ENCODE results near the gene PABPN1. TPM values are rescaled to one million over a fixed set of nuclear protein-coding genes. Genes with fewer than 3 reads are reported as not detected.

PABPN1 gene
- polyA plus RNA-seq, 1 donor from 2014 or later = 431 TPM

GRCh38 chr14:23284654-23285529, 36.4 kb upstream of the PABPN1 start:
- Histone ChIP-seq H3F3A (ENCODE audit: insufficient read depth, low read length, poor library complexity, severe bottlenecking) (no peaks in the 10 kb centered on the region), H3K27me3 (ENCODE audit: insufficient read depth, low read depth, low read length) (no peaks in the 10 kb centered on the region), H4K20me1 (ENCODE audit: insufficient read depth) (no peaks in the 10 kb centered on the region), H3K4me2 (ENCODE audit: low read length) (peak overlapping the region; percentile 84), H3K9me2 (ENCODE audit: insufficient read depth, low read length) (no peaks in the 10 kb centered on the region), H2AFZ (ENCODE audit: low read depth, low read length) (peak overlapping the region; percentile 75), H3K36me3 (ENCODE audit: insufficient read depth, low read length) (no peaks in the 10 kb centered on the region), H3K9me3 (ENCODE audit: low read length) (no peaks in the 10 kb centered on the region), H3K4me3 (ENCODE audit: low read length) (peak overlapping the region; percentile 94), H3K79me2 (replicated peaks; ENCODE audit: insufficient read depth, low read length) (peaks cover 9% of the 10 kb centered on the region), H3K27ac (ENCODE audit: low read length) (no peak overlapping the region), H3K9ac (ENCODE audit: low read length) (peak overlapping the region; percentile 80)
- no peak for TF ChIP-seq SMC3 (conservative IDR thresholded peaks at IDR 0.05; ENCODE audit: poor library complexity)
- no peak for TF ChIP-seq MXI1 (conservative IDR thresholded peaks at IDR 0.05; ENCODE audit: poor library complexity, severe bottlenecking)
- no peak for TF ChIP-seq POLR2AphosphoS5 (IDR thresholded peaks at IDR 0.05)
- TF ChIP-seq CTCF (IDR thresholded peaks at IDR 0.05; ENCODE audit: poor library complexity, severe bottlenecking) = no peak
- no peak for TF ChIP-seq EP300 (conservative IDR thresholded peaks at IDR 0.05; ENCODE audit: poor library complexity, severe bottlenecking)
- TF ChIP-seq RAD21 (conservative IDR thresholded peaks at IDR 0.05) = no peak
- no peak for TF ChIP-seq EZH2 (IDR thresholded peaks at IDR 0.05; ENCODE audit: borderline replicate concordance, insufficient read depth, low read length, poor library complexity, severe bottlenecking)
- no peak for TF ChIP-seq TAF1 (IDR thresholded peaks at IDR 0.05; ENCODE audit: low read depth)
- TF ChIP-seq REST (IDR thresholded peaks at IDR 0.05; ENCODE audit: borderline replicate concordance) = no peak

GRCh38 chr14:23285530-23286019, 35.7 kb upstream of the PABPN1 start:
- peak overlapping the region; percentile 80 for H3K9ac ChIP-seq (ENCODE audit: low read length)
- peak overlapping the region; percentile 84 for H3K4me2 ChIP-seq (ENCODE audit: low read length)
- peaks cover 9% of the 10 kb centered on the region for H3K79me2 ChIP-seq (replicated peaks; ENCODE audit: insufficient read depth, low read length)
- H3K27ac ChIP-seq (ENCODE audit: low read length) = peak overlapping the region; percentile 51
- no peaks in the 10 kb centered on the region for H3K9me2 ChIP-seq (ENCODE audit: insufficient read depth, low read length)
- peak overlapping the region; percentile 75 for H2AFZ ChIP-seq (ENCODE audit: low read depth, low read length)
- no peaks in the 10 kb centered on the region for H3K9me3 ChIP-seq (ENCODE audit: low read length)
- H3K36me3 ChIP-seq (ENCODE audit: insufficient read depth, low read length) = no peaks in the 10 kb centered on the region
- peak overlapping the region; percentile 94 for H3K4me3 ChIP-seq (ENCODE audit: low read length)
- H4K20me1 ChIP-seq (ENCODE audit: insufficient read depth) = no peaks in the 10 kb centered on the region
- TF ChIP-seq REST (IDR thresholded peaks at IDR 0.05; ENCODE audit: borderline replicate concordance) = no peak
- no peak for TF ChIP-seq SMC3 (conservative IDR thresholded peaks at IDR 0.05; ENCODE audit: poor library complexity)
- TF ChIP-seq CTCF (IDR thresholded peaks at IDR 0.05; ENCODE audit: poor library complexity, severe bottlenecking) = no peak
- no peak for TF ChIP-seq TAF1 (IDR thresholded peaks at IDR 0.05; ENCODE audit: low read depth)
- no peak for TF ChIP-seq MXI1 (conservative IDR thresholded peaks at IDR 0.05; ENCODE audit: poor library complexity, severe bottlenecking)
- no peak for TF ChIP-seq EP300 (conservative IDR thresholded peaks at IDR 0.05; ENCODE audit: poor library complexity, severe bottlenecking)
- TF ChIP-seq RAD21 (conservative IDR thresholded peaks at IDR 0.05) = no peak
- no peak for TF ChIP-seq POLR2AphosphoS5 (IDR thresholded peaks at IDR 0.05)
- TF ChIP-seq EZH2 (IDR thresholded peaks at IDR 0.05; ENCODE audit: borderline replicate concordance, insufficient read depth, low read length, poor library complexity, severe bottlenecking) = no peak
- H3K27me3 ChIP-seq (ENCODE audit: insufficient read depth, low read depth, low read length) = no peaks in the 10 kb centered on the region
- no peaks in the 10 kb centered on the region for H3F3A ChIP-seq (ENCODE audit: insufficient read depth, low read length, poor library complexity, severe bottlenecking)

Data from neural cell (in vitro differentiated cells).